Esophagus muscularis mucosa (tissue), 4 donors: Measurements from ENCODE around the gene MYO9B. TPM values are rescaled to one million over a fixed set of nuclear protein-coding genes. Genes with fewer than 3 reads are reported as not detected.
"Not testable (repeated sequence)": the region's sequence is repeated elsewhere in the genome, so short reads cannot be mapped to it uniquely, and the experiment has no call there.

Experiments used
- DNase-seq: peaks from one replicate; pipeline ENCODE4 v3.0.0-alpha.2; 2017; ENCODE audit errors: extremely low spot score
- H3K27ac ChIP-seq, 4 donors: fragments of 200-600 bp; sonication (generic); replicated peaks in 1 of 4; 1 replicate in 3 of 4; 2 replicates in 1 of 4; pipeline ENCODE4 v1.5.1; 2016 to 2019; ENCODE audit warnings: mild to moderate bottlenecking in 1 of 4
- H3K27me3 ChIP-seq, 4 donors: fragments of 200-600 bp; sonication (generic); one replicate each; pipeline versions ENCODE4 v1.5.1 to v1.6.0; 2016 to 2019
- H3K36me3 ChIP-seq, 4 donors: fragments of 200-600 bp; sonication (generic); one replicate each; pipeline ENCODE4 v1.5.1; 2016 to 2019
- H3K4me1 ChIP-seq, 4 donors: fragments of 200-600 bp; sonication (generic); one replicate each; pipeline ENCODE4 v1.5.1; 2016 to 2019
- H3K4me3 ChIP-seq, 4 donors: fragments of 200-600 bp; sonication (generic); 1 replicate in 2 of 4; 2 replicates in 2 of 4; pipeline ENCODE4 v1.5.1; 2016 to 2019; ENCODE audit warnings: mild to moderate bottlenecking in 4 of 4, moderate library complexity in 1 of 4
- H3K9me3 ChIP-seq, 4 donors: fragments of 200-600 bp; sonication (generic); 1 replicate in 3 of 4; 2 replicates in 1 of 4; pipeline ENCODE4 v1.5.1; 2016 to 2019
- CTCF ChIP-seq, 3 experiments: fragments of 200-600 bp in 2 of 3; fragments of 450-650 bp in 1 of 3; sonication (generic) in 2 of 3; IDR thresholded peaks; one replicate each; pipeline ENCODE4 v1.5.1; 2017 to 2019; ENCODE audit warnings: antibody characterized with exemption in 3 of 3, mild to moderate bottlenecking in 2 of 3, moderate library complexity in 1 of 3
- EP300 ChIP-seq: sonication (generic); formaldehyde crosslinking; IDR thresholded peaks from one replicate; pipeline ENCODE4 v1.6.1; 2017; ENCODE audit warnings: antibody characterized with exemption
- POLR2A ChIP-seq: fragments of 450-650 bp; IDR thresholded peaks from one replicate; pipeline ENCODE4 v1.6.1; 2017; ENCODE audit warnings: antibody characterized with exemption, moderate library complexity, mild to moderate bottlenecking, low read depth
- POLR2AphosphoS5 ChIP-seq, 2 donors: sonication (generic); formaldehyde crosslinking; IDR thresholded peaks; one replicate each; pipeline ENCODE4 v1.6.1; 2017; ENCODE audit warnings: antibody characterized with exemption in 2 of 2
- WGBS: methylation state at CpG from one replicate; pipeline ENCODE4 v1.1.5; 2018; 5-methylcytosine and 5-hydroxymethylcytosine counted together
- intact Hi-C: fragments of 100-400 bp; cut with DNase I; formaldehyde crosslinking; loops from one replicate; pipeline ENCODE4 v1.15.1; 2023
- total RNA-seq, 4 donors: library from RNA; depleted of rRNA; stranded (reverse); fragments of >200 nt; gene quantifications; one replicate each; pipeline versions ENCODE4 v1.1.0 to v1.2.1, GENCODE V29; 2016

The MYO9B gene
- total RNA-seq, 4 donors from 2014 or later, result 52.6 to 73.3 (median 57.7) TPM

GRCh38 chr19:17159466-17160393 lies 84.2 kb downstream of the MYO9B start:
- H3K27me3 ChIP-seq, result no peaks in the 10 kb centered on the region
- peaks cover 47 to 100% (median 99%) of the 10 kb centered on the region in 4 donors for H3K36me3 ChIP-seq
- no peak overlapping the region for H3K27ac ChIP-seq
- intact Hi-C loops, result no loop called here
- no peak for TF ChIP-seq CTCF (IDR thresholded peaks at IDR 0.05)
- TF ChIP-seq EP300, result no peak
- TF ChIP-seq POLR2AphosphoS5 (IDR thresholded peaks at IDR 0.05), result no peak
- TF ChIP-seq POLR2A, result no peak
- H3K4me1 ChIP-seq, result no peaks in the 10 kb centered on the region
- H3K4me3 ChIP-seq, result no peak overlapping the region
- H3K9me3 ChIP-seq, result peaks cover 0 to 5% (median 0%) of the 10 kb centered on the region in 4 donors
- WGBS, result 81% methylated on average over 9 of the region's 9 CpGs
- DNase-seq, result no peak

- no peaks in the 10 kb centered on the region for H3K27me3 ChIP-seq
- TF ChIP-seq CTCF (IDR thresholded peaks at IDR 0.05) (no peak), EP300 (no peak), POLR2A (no peak), POLR2AphosphoS5 (IDR thresholded peaks at IDR 0.05) (no peak)
- intact Hi-C loops, result no loop called here
- H3K27ac ChIP-seq, result no peak overlapping the region
- no peak overlapping the region for H3K4me3 ChIP-seq
- peaks cover 52 to 100% (median 99%) of the 10 kb centered on the region in 4 donors for H3K36me3 ChIP-seq
- DNase-seq, result no peak
- 93% methylated on average over 17 of the region's 18 CpGs for whole genome bisulfite sequencing
- H3K4me1 ChIP-seq, result no peaks in the 10 kb centered on the region
- H3K9me3 ChIP-seq, result peaks cover 0 to 5% (median 0%) of the 10 kb centered on the region in 4 donors
Measured at GRCh38 chr19:17160908-17161307, 85.3 kb downstream of the MYO9B start.

GRCh38 chr19:17162131-17162530 lies 86.6 kb downstream of the MYO9B start:
- H3K9me3 ChIP-seq, H3K4me3 ChIP-seq, intact Hi-C loops, H3K4me1 ChIP-seq, DNase-seq, H3K27me3 ChIP-seq, H3K27ac ChIP-seq: not testable (repeated sequence)
- 94% methylated on average over 9 of the region's 14 CpGs for WGBS
- H3K36me3 ChIP-seq, result peaks cover 65 to 100% (median 99%) of the 10 kb centered on the region in 4 donors

GRCh38 chr19:17162580-17162979 lies 87.0 kb downstream of the MYO9B start:
- H3K27me3 ChIP-seq, result no peaks in the 10 kb centered on the region
- H3K27ac ChIP-seq, result no peak overlapping the region
- peaks cover 0 to 5% (median 0%) of the 10 kb centered on the region in 4 donors for H3K9me3 ChIP-seq
- H3K36me3 ChIP-seq, result peaks cover 68 to 100% (median 97%) of the 10 kb centered on the region in 4 donors
- WGBS, result 94% methylated on average over 2 of the region's 6 CpGs
- no peak overlapping the region for H3K4me3 ChIP-seq
- no peaks in the 10 kb centered on the region for H3K4me1 ChIP-seq
- intact Hi-C loops, result no loop called here
- TF ChIP-seq POLR2AphosphoS5 (IDR thresholded peaks at IDR 0.05) (no peak), CTCF (IDR thresholded peaks at IDR 0.05) (no peak), EP300 (no peak), POLR2A (no peak)
- no peak for DNase-seq

GRCh38 chr19:17163652-17164051 lies 88.1 kb downstream of the MYO9B start:
- no peak for DNase-seq
- WGBS, result 95% methylated on average over 4 of the region's 4 CpGs
- no peak for TF ChIP-seq CTCF (IDR thresholded peaks at IDR 0.05)
- TF ChIP-seq EP300, result no peak
- TF ChIP-seq POLR2AphosphoS5 (IDR thresholded peaks at IDR 0.05), result no peak
- TF ChIP-seq POLR2A, result no peak

More at GRCh38 chr19:17163652-17164051, 88.1 kb downstream of the MYO9B start:
- intact Hi-C loops, result no loop called here
- Histone ChIP-seq H3K27me3 (no peaks in the 10 kb centered on the region), H3K9me3 (peaks cover 0 to 5% (median 0%) of the 10 kb centered on the region in 4 donors), H3K27ac (no peak overlapping the region), H3K4me3 (no peak overlapping the region), H3K36me3 (peaks cover 78 to 100% (median 97%) of the 10 kb centered on the region in 4 donors), H3K4me1 (no peaks in the 10 kb centered on the region)
